ENCODE measurements around the gene DYRK1A. TPM values are rescaled to one million over a fixed set of nuclear protein-coding genes. Genes with fewer than 3 reads are reported as not detected.

Gene DYRK1A
- polyA plus RNA-seq, 1 donor (not counting 4 experiments of a cell fraction or from before 2014, with no cell fraction given): 25.3 TPM

- no peak overlapping the region for H3K9ac ChIP-seq (ENCODE audit: control insufficient read depth, extremely low read depth, insufficient read depth, low read length)
- H3K36me3 ChIP-seq (ENCODE audit: control insufficient read depth in 2 of 2, extremely low read depth in 1 of 2, insufficient read depth in 2 of 2, low read length in 2 of 2): peaks cover 0 to 4% of the 10 kb centered on the region in 2 experiments
- dilution Hi-C loops (cut with MboI; ENCODE audit: extremely low pct_ligation_motif_present, low sequenced_read_pairs): no loop called here
- no peaks in the 10 kb centered on the region for H3K27me3 ChIP-seq (ENCODE audit: control insufficient read depth, extremely low read depth, insufficient read depth, low read length)
- no peak overlapping the region for H3K27ac ChIP-seq (ENCODE audit: control insufficient read depth, insufficient read depth, low read length)
- TF ChIP-seq EZH2 (IDR thresholded peaks at IDR 0.05; ENCODE audit: low read length) (no peak), CTCF (optimal IDR thresholded peaks at IDR 0.05 in 1 of 3, IDR thresholded peaks at IDR 0.05 in 1 of 3, conservative IDR thresholded peaks at IDR 0.05 in 1 of 3; ENCODE audit: extremely low read depth in 1 of 3, insufficient read depth in 2 of 3, low read length in 3 of 3) (no peak)
- peaks cover 84% of the 10 kb centered on the region for H3K79me2 ChIP-seq (ENCODE audit: control insufficient read depth, insufficient read depth, low read length)
- no peaks in the 10 kb centered on the region for H3K9me3 ChIP-seq (ENCODE audit: control insufficient read depth, low read depth, low read length)
- H3K9me1 ChIP-seq (ENCODE audit: control insufficient read depth, extremely low read depth, insufficient read depth, low read length): no peaks in the 10 kb centered on the region
- no peak overlapping the region for H3K4me2 ChIP-seq (ENCODE audit: control insufficient read depth, extremely low read depth, insufficient read depth, low read depth, low read length)
- FAIRE-seq (no peak), DNase-seq (ENCODE audit: low read depth, low spot score) (no peak)
- H3K4me3 ChIP-seq (ENCODE audit: control insufficient read depth in 2 of 3, extremely low read depth in 1 of 3, insufficient read depth in 2 of 3, low read depth in 1 of 3, low read length in 3 of 3): no peak overlapping the region
- H3K4me1 ChIP-seq (ENCODE audit: control insufficient read depth, extremely low read depth, insufficient read depth, low read length): no peaks in the 10 kb centered on the region
- no peak overlapping the region for H2AFZ ChIP-seq (ENCODE audit: control insufficient read depth, low read length)
- peaks cover 8% of the 10 kb centered on the region for H4K20me1 ChIP-seq (ENCODE audit: control insufficient read depth, extremely low read depth, insufficient read depth, low read length)
Measured at GRCh38 chr21:37473491-37473890, 106.9 kb downstream of the DYRK1A start.

- Histone ChIP-seq H3K27me3 (ENCODE audit: control insufficient read depth, extremely low read depth, insufficient read depth, low read length) (no peaks in the 10 kb centered on the region), H3K36me3 (ENCODE audit: control insufficient read depth in 2 of 2, extremely low read depth in 1 of 2, insufficient read depth in 2 of 2, low read length in 2 of 2) (peaks cover 0 to 4% of the 10 kb centered on the region in 2 experiments), H3K9me1 (ENCODE audit: control insufficient read depth, extremely low read depth, insufficient read depth, low read length) (no peaks in the 10 kb centered on the region), H3K27ac (ENCODE audit: control insufficient read depth, insufficient read depth, low read length) (no peak overlapping the region), H3K9me3 (ENCODE audit: control insufficient read depth, low read depth, low read length) (no peaks in the 10 kb centered on the region), H3K4me3 (ENCODE audit: control insufficient read depth in 2 of 3, extremely low read depth in 1 of 3, insufficient read depth in 2 of 3, low read depth in 1 of 3, low read length in 3 of 3) (no peak overlapping the region), H2AFZ (ENCODE audit: control insufficient read depth, low read length) (no peak overlapping the region), H3K4me1 (ENCODE audit: control insufficient read depth, extremely low read depth, insufficient read depth, low read length) (no peaks in the 10 kb centered on the region), H3K4me2 (ENCODE audit: control insufficient read depth, extremely low read depth, insufficient read depth, low read depth, low read length) (no peak overlapping the region), H3K79me2 (ENCODE audit: control insufficient read depth, insufficient read depth, low read length) (peaks cover 79% of the 10 kb centered on the region), H4K20me1 (ENCODE audit: control insufficient read depth, extremely low read depth, insufficient read depth, low read length) (peaks cover 8% of the 10 kb centered on the region), H3K9ac (ENCODE audit: control insufficient read depth, extremely low read depth, insufficient read depth, low read length) (no peak overlapping the region)
- dilution Hi-C loops (cut with MboI; ENCODE audit: extremely low pct_ligation_motif_present, low sequenced_read_pairs): no loop called here
- FAIRE-seq (no peak), DNase-seq (ENCODE audit: low read depth, low spot score) (no peak)
- no peak for TF ChIP-seq CTCF (optimal IDR thresholded peaks at IDR 0.05 in 1 of 3, IDR thresholded peaks at IDR 0.05 in 1 of 3, conservative IDR thresholded peaks at IDR 0.05 in 1 of 3; ENCODE audit: extremely low read depth in 1 of 3, insufficient read depth in 2 of 3, low read length in 3 of 3)
- no peak for TF ChIP-seq EZH2 (IDR thresholded peaks at IDR 0.05; ENCODE audit: low read length)
Measured at GRCh38 chr21:37474342-37474741, 107.8 kb downstream of the DYRK1A start.
